ENCODE data around the gene INTS14. TPM values are rescaled to one million over a fixed set of nuclear protein-coding genes. Genes with fewer than 3 reads are reported as not detected.
A peak's percentile ranks its signal among the peaks of the same experiment; 100 is the strongest.

Gene INTS14
- total and polyA plus RNA-seq, 11 donors, result 5.7 to 19.3 (median 15.1) TPM

DNA sequence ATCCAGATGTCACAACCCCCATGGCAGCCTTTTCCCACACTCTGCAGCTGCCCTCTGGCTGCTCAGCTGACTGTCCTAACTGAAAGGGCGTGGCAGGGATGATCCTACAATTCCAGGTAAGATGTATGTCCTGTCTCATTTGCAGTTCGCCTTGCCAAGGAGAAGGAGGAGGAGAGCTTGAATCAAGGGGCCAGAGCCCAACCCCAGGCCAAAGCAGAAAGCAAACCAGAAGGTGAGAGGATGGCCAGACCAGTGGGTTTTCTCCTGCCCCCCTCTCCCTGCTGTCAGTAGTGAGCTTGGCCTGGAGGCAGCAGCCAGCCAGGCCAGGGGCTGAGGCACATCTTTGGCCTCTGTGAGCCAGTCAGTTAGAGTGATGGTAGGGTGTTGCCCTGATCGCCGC lies 33.4 kb upstream of the INTS14 start:
- ATAC-seq (no peak), DNase-seq (no peak)
- Histone ChIP-seq H3K4me1 (peaks cover 0 to 8% (median 0%) of the 10 kb centered on the region in 12 donors), H3K9me3 (no peaks in the 10 kb centered on the region), H3K36me3 (no peaks in the 10 kb centered on the region), H3K4me3 (no peak overlapping the region), H3K27me3 (no peaks in the 10 kb centered on the region), H3K27ac (no peak overlapping the region)
- 93 to 98% (median 97%) methylated on average over 4 of the region's 4 CpGs for WGBS, 4 donors
- intact Hi-C loops (cut with DNase I), result loop anchor here in 2 of 10 donors (10.0 kb wide), 1 partner anchor 211 kb away; no protein-coding TSS in a partner anchor
- no peak for TF ChIP-seq POLR2A (IDR thresholded peaks at IDR 0.05)
- TF ChIP-seq, protein P1, sequence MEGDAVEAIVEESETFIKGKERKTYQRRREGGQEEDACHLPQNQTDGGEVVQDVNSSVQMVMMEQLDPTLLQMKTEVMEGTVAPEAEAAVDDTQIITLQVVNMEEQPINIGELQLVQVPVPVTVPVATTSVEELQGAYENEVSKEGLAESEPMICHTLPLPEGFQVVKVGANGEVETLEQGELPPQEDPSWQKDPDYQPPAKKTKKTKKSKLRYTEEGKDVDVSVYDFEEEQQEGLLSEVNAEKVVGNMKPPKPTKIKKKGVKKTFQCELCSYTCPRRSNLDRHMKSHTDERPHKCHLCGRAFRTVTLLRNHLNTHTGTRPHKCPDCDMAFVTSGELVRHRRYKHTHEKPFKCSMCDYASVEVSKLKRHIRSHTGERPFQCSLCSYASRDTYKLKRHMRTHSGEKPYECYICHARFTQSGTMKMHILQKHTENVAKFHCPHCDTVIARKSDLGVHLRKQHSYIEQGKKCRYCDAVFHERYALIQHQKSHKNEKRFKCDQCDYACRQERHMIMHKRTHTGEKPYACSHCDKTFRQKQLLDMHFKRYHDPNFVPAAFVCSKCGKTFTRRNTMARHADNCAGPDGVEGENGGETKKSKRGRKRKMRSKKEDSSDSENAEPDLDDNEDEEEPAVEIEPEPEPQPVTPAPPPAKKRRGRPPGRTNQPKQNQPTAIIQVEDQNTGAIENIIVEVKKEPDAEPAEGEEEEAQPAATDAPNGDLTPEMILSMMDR (IDR thresholded peaks at IDR 0.05), result no peak

DNA sequence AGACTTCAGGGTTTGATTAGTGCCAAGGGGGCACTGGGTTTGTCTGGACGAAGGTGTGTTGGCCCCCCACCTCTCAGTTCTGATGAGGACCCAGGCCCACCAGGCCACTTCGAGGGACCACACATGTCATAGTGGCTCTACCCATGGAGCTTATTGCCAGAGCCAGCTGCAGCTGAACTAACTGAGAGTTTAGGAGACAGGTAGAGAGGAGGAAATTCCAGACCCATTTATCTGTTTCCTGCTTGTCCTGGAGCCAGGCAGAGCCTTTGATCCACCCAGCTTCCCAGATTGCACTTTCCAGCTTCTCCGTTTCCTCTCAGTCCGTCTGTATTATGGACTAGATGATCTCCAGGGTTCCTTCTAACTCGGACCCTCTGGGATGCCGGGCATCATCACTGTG lies 31.7 kb upstream of the INTS14 start:
- H3K4me3 ChIP-seq, result no peak overlapping the region
- DNase-seq, result no peak
- intact Hi-C loops (cut with DNase I), result loop anchor here in 2 of 10 donors (10.0 kb wide), 1 partner anchor 212 kb away; no protein-coding TSS in a partner anchor
- H3K27ac ChIP-seq, result no peak overlapping the region
- peaks cover 0 to 12% (median 7%) of the 10 kb centered on the region in 12 donors for H3K4me1 ChIP-seq
- peak in 1 of 4 donors; percentile 50 for ATAC-seq
- H3K9me3 ChIP-seq, result no peaks in the 10 kb centered on the region
- H3K36me3 ChIP-seq, result no peaks in the 10 kb centered on the region
- TF ChIP-seq POLR2A (IDR thresholded peaks at IDR 0.05), result no peak
- TF ChIP-seq, protein P1 (IDR thresholded peaks at IDR 0.05), result no peak
- WGBS, 4 donors, result 58 to 66% (median 61%) methylated on average over 6 of the region's 6 CpGs
- H3K27me3 ChIP-seq, result no peaks in the 10 kb centered on the region

DNA sequence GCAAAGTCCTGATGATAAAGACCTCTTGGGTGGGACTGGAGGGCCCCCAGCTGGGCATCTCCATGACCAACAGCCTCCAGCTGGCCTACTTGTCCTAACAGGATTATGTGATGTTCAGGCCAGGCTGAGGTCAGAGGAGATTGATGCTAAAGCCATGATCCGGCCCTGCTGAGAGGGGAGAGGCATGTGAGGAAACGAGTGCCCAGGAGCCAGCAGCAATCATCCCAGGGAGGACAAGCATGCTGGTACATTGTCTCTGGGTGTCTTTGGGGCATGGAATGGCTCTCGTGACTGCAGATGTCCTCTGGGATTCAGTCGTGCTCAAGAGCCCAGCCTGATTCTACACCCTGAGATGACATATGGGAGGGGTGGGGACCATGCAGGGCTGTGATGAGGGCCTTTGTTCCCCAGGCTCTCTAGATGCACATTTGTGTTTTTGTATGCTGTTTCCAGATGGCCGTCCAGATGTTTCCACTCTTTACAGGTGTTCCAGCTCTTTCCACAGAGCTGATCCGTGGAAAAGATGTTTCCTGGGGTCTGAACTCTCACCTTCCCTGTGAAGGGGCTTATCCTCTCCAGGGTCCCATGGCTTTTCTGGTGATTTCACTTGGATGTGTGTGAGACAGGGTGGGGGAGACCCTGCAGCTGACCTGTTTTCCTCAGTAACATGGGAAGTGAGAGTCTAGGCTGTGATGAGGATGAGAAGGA lies 31.0 kb upstream of the INTS14 start:
- TF ChIP-seq, protein P1 (IDR thresholded peaks at IDR 0.05), result no peak
- no peak for TF ChIP-seq POLR2A (IDR thresholded peaks at IDR 0.05)
- DNase-seq, result no peak
- Histone ChIP-seq H3K9me3 (no peaks in the 10 kb centered on the region), H3K36me3 (no peaks in the 10 kb centered on the region), H3K4me1 (peaks cover 0 to 12% (median 7%) of the 10 kb centered on the region in 12 donors), H3K27ac (no peak overlapping the region), H3K4me3 (no peak overlapping the region), H3K27me3 (no peaks in the 10 kb centered on the region)
- ATAC-seq, result peak in 1 of 4 donors; percentile 40
- WGBS, 4 donors, result 33 to 55% (median 40%) methylated on average over 6 of the region's 6 CpGs
- intact Hi-C loops (cut with DNase I), result loop anchor here in 2 of 10 donors (10.0 kb wide), 1 partner anchor 213 kb away; no protein-coding TSS in a partner anchor

DNA sequence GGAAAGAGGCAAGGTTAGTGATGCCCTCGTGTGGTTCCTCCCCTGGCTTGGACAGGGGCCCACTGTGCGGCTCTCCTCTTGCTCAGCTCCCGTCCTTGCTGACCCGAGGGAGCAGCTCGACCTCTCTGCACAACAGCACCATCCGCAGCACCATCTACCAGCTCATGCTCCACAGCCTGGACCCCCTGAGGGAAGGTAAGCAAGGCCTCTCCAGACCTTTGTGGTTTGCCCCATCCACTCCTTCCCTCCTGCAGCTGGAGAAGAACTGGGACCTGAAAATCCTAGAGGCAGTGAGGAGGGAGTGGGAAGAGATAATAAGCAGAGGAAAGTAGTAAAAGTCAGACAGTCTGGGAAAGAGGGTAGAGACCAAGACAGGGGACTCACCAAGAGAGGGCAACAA lies 28.6 kb upstream of the INTS14 start:
- no peaks in the 10 kb centered on the region for H3K27me3 ChIP-seq
- peaks cover 0 to 12% (median 7%) of the 10 kb centered on the region in 12 donors for H3K4me1 ChIP-seq
- ATAC-seq (no peak), DNase-seq (no peak)
- 62 to 90% (median 72%) methylated on average over 5 to 6 of the region's 6 CpGs for WGBS, 4 donors
- intact Hi-C loops (cut with DNase I), result loop anchor here in 7 of 10 donors (2.0 to 10.0 kb wide), 7 partner anchors 185 to 645 kb away; no protein-coding TSS in a partner anchor
- H3K9me3 ChIP-seq, result no peaks in the 10 kb centered on the region
- H3K27ac ChIP-seq, result no peak overlapping the region
- no peak for TF ChIP-seq POLR2A (IDR thresholded peaks at IDR 0.05)
- TF ChIP-seq, protein P1 (IDR thresholded peaks at IDR 0.05), result no peak
- H3K36me3 ChIP-seq, result no peaks in the 10 kb centered on the region
- H3K4me3 ChIP-seq, result no peak overlapping the region

All from heart left ventricle (tissue), 16 donors.